HCT116 (cell line): ENCODE measurements around the gene EXD3. TPM values are rescaled to one million over a fixed set of nuclear protein-coding genes. Genes with fewer than 3 reads are reported as not detected.

ENCODE experiments used
- ATAC-seq: fragments of 200-7000 bp; cut with Tn5 transposase; 2 replicates; pipeline ENCODE4 v1.9.1; 2020; ENCODE audit warnings: mild to moderate bottlenecking, moderate library complexity
- BruUV-seq: library from RNA; stranded (reverse); fragments of 400-500 nt; replicated peaks from 2 replicates; lab custom pipeline; 2021; lab: Mats Ljungman, UMichigan
- CTCF ChIA-PET: fragments of 300-600 bp; sonication (Branson Sonifier 250); formaldehyde crosslinking; loops from one replicate; lab custom pipeline; 2021; ENCODE audit warnings: antibody characterized with exemption; lab: Charles Lee
- POLR2A ChIA-PET: fragments of 300-600, 350-600 bp; sonication (Branson Sonifier 250); formaldehyde crosslinking; loops from one replicate; lab custom pipeline; 2021; ENCODE audit warnings: antibody characterized with exemption; lab: Charles Lee
- RAD21 ChIA-PET, 2 experiments: fragments of 300-600 bp; sonication (Branson Sonifier 250); formaldehyde crosslinking; loops; one replicate each; lab custom pipeline; 2023; ENCODE audit warnings: low total read pairs in 2 of 2; ENCODE audit not compliant: uncharacterized antibody in 2 of 2, unreplicated experiment in 2 of 2, low non-redundant PET in 1 of 2; lab: Charles Lee
- DNase-seq: peaks from one replicate; pipeline ENCODE4 v3.0.0-alpha.2; 2010; ENCODE audit warnings: low read depth, low spot score
- H2AFZ ChIP-seq: fragments of 200-600 bp; shearing (Covaris generic), sonication (generic); 2 replicates; pipeline ENCODE4 v1.6.1; 2017; ENCODE audit warnings: low read depth, mixed run types, mixed read lengths, antibody characterized with exemption, low read length; ENCODE audit not compliant: poor library complexity, severe bottlenecking
- H3K27ac ChIP-seq: 2 replicates; pipeline ENCODE4 v1.5.1; 2012; ENCODE audit warnings: low read depth, low read length
- H3K27me3 ChIP-seq: fragments of 200-600 bp; sonication (generic); 2 replicates; pipeline ENCODE4 v1.6.1; 2016; ENCODE audit warnings: mixed run types, low read length, mixed read lengths; ENCODE audit not compliant: insufficient read depth
- H3K36me3 ChIP-seq, 2 experiments: fragments of 200-500 bp in 1 of 2; fragments of 200-600 bp in 1 of 2; sonication (Bioruptor generic) in 1 of 2; sonication (generic) in 1 of 2; 2 replicates each; pipeline versions ENCODE4 v1.5.1 to v1.6.1; 2014 to 2016; ENCODE audit warnings: low read length in 2 of 2, inconsistent platforms in 1 of 2, mixed read lengths in 1 of 2, mixed run types in 1 of 2; ENCODE audit not compliant: insufficient read depth in 2 of 2, control insufficient read depth in 1 of 2
- H3K4me1 ChIP-seq, 2 experiments: fragments of 200-600 bp in 1 of 2; sonication (generic) in 1 of 2; 2 replicates each; pipeline versions ENCODE4 v1.5.1 to v1.6.1; 2012 to 2017; ENCODE audit warnings: low read length in 2 of 2, inconsistent platforms in 1 of 2, mild to moderate bottlenecking in 1 of 2, mixed read lengths in 1 of 2, mixed run types in 1 of 2, moderate library complexity in 1 of 2; ENCODE audit not compliant: insufficient read depth in 2 of 2, control insufficient read depth in 1 of 2
- H3K4me2 ChIP-seq: fragments of 200-600 bp; sonication (generic); 2 replicates; pipeline ENCODE4 v1.6.1; 2017; ENCODE audit warnings: mixed run types, low read length, mixed read lengths
- H3K4me3 ChIP-seq, 2 experiments: fragments of 200-600 bp in 1 of 2; sonication (generic) in 1 of 2; replicated peaks in 1 of 2; 2 replicates each; pipeline ENCODE4 v1.5.1; 2011 to 2016; ENCODE audit warnings: low read length in 2 of 2, control low read depth in 1 of 2, low read depth in 1 of 2, mild to moderate bottlenecking in 1 of 2, mixed read lengths in 1 of 2, mixed run types in 1 of 2
- H3K79me2 ChIP-seq: fragments of 200-600 bp; sonication (generic); 2 replicates; pipeline ENCODE4 v1.6.1; 2017; ENCODE audit warnings: mild to moderate bottlenecking, mixed run types, low read length, moderate library complexity, mixed read lengths; ENCODE audit not compliant: insufficient read depth
- H3K9ac ChIP-seq: fragments of 200-600 bp; sonication (generic); 2 replicates; pipeline ENCODE4 v1.6.1; 2016; ENCODE audit warnings: low read length, mixed read lengths
- H3K9me2 ChIP-seq: fragments of 200-600 bp; sonication (generic), shearing (Covaris generic); 2 replicates; pipeline ENCODE4 v1.6.1; 2017; ENCODE audit warnings: mixed run types, mild to moderate bottlenecking, moderate library complexity; ENCODE audit not compliant: insufficient read depth
- H3K9me3 ChIP-seq, 2 experiments: fragments of 200-500 bp in 1 of 2; fragments of 200-600 bp in 1 of 2; sonication (Bioruptor generic) in 1 of 2; sonication (generic) in 1 of 2; 2 replicates each; pipeline ENCODE4 v1.6.1; 2014 to 2017; ENCODE audit warnings: low read length in 2 of 2, mixed read lengths in 2 of 2, inconsistent platforms in 1 of 2, low read depth in 1 of 2, mild to moderate bottlenecking in 1 of 2, mixed run types in 1 of 2, moderate library complexity in 1 of 2; ENCODE audit not compliant: control insufficient read depth in 1 of 2, insufficient read depth in 1 of 2
- H4K20me1 ChIP-seq: fragments of 200-600 bp; sonication (generic), shearing (Covaris generic); 2 replicates; pipeline ENCODE4 v1.6.1; 2017; ENCODE audit warnings: mixed run types, mild to moderate bottlenecking, moderate library complexity; ENCODE audit not compliant: insufficient read depth
- CBX3 ChIP-seq: IDR thresholded peaks from 2 replicates; pipeline ENCODE4 v1.6.1; 2012; ENCODE audit warnings: low read depth
- CEBPB ChIP-seq: IDR thresholded peaks from 2 replicates; pipeline ENCODE4 v1.6.1; 2012; ENCODE audit warnings: low read depth
- CTCF ChIP-seq, 3 experiments: fragments of 200-600 bp in 1 of 3; sonication (generic) in 1 of 3; IDR thresholded peaks in 2 of 3; conservative IDR thresholded peaks in 1 of 3; 2 replicates each; pipeline ENCODE4 v1.5.1; 2012 to 2017; ENCODE audit warnings: low read depth in 2 of 3, low read length in 2 of 3, antibody characterized with exemption in 1 of 3, borderline replicate concordance in 1 of 3, control low read depth in 1 of 3, mild to moderate bottlenecking in 1 of 3, mixed read lengths in 1 of 3, mixed run types in 1 of 3, moderate library complexity in 1 of 3; ENCODE audit not compliant: insufficient read depth in 1 of 3
- EGR1 ChIP-seq: IDR thresholded peaks from 2 replicates; pipeline ENCODE4 v1.6.1; 2012; ENCODE audit warnings: low read depth
- EZH2 ChIP-seq: fragments of 200-600 bp; sonication (generic); IDR thresholded peaks from 2 replicates; pipeline ENCODE4 v1.6.1; 2017; ENCODE audit warnings: antibody characterized with exemption, mixed run types
- EZH2phosphoT487 ChIP-seq: fragments of 200-600 bp; IDR thresholded peaks from 2 replicates; pipeline ENCODE4 v1.6.1; 2018; ENCODE audit warnings: antibody characterized with exemption, borderline replicate concordance
- POLR2A ChIP-seq: IDR thresholded peaks from 2 replicates; pipeline ENCODE4 v1.7.0; 2011; ENCODE audit warnings: borderline replicate concordance; ENCODE audit not compliant: insufficient read depth, insufficient read length; ENCODE audit errors: extremely low read depth
- POLR2AphosphoS5 ChIP-seq: IDR thresholded peaks from 2 replicates; pipeline ENCODE4 v1.6.1; 2011; ENCODE audit warnings: mild to moderate bottlenecking, low read depth, low read length, moderate library complexity
- REST ChIP-seq: IDR thresholded peaks from 2 replicates; pipeline ENCODE4 v1.6.1; 2012; ENCODE audit warnings: low read depth
- SRF ChIP-seq: IDR thresholded peaks from 2 replicates; pipeline ENCODE4 v1.6.1; 2012; ENCODE audit warnings: low read depth
- TCF7L2 ChIP-seq: IDR thresholded peaks from 2 replicates; pipeline ENCODE4 v1.7.0; 2011; ENCODE audit warnings: borderline replicate concordance, inconsistent platforms; ENCODE audit not compliant: insufficient read depth, insufficient read length; ENCODE audit errors: extremely low read depth
- ZBTB33 ChIP-seq: IDR thresholded peaks from 2 replicates; pipeline ENCODE4 v1.6.1; 2011; ENCODE audit warnings: mild to moderate bottlenecking, low read length, moderate library complexity; ENCODE audit not compliant: insufficient replicate concordance; ENCODE audit errors: extremely low read depth
- ZFX ChIP-seq: fragments of 450-650 bp; IDR thresholded peaks from 2 replicates; pipeline ENCODE4 v1.6.1; 2017
- ZNF274 ChIP-seq: fragments of 200-500 bp; sonication (Bioruptor generic); IDR thresholded peaks from 2 replicates; pipeline ENCODE4 v1.6.1; 2014; ENCODE audit warnings: mild to moderate bottlenecking, low read depth, low read length, inconsistent platforms
- intact Hi-C: fragments of 100-400 bp; cut with micrococcal nuclease; formaldehyde crosslinking; loops from 2 replicates; pipeline ENCODE4 v1.10.0; 2022
- total RNA-seq: library from RNA; stranded (reverse); gene quantifications from one replicate; pipeline ENCODE4 v1.2.1, GENCODE V29; 2021; ENCODE audit not compliant: unreplicated experiment
- TF ChIP-seq, protein P1 (sequence below): IDR thresholded peaks from 2 replicates; pipeline ENCODE4 v1.6.1; 2012

The EXD3 gene
- total RNA-seq, 1 experiment from 2014 or later: 25.4 TPM

GRCh38 chr9:137398561-137399468 lies 24.1 kb downstream of the EXD3 start:
- Histone ChIP-seq H3K79me2 (no peaks in the 10 kb centered on the region), H3K4me1 (peaks cover 0 to 14% of the 10 kb centered on the region in 2 experiments; a peak in 2 of 4 replicates), H3K9me3 (no peaks in the 10 kb centered on the region), H3K36me3 (no peaks in the 10 kb centered on the region), H3K9me2 (no peaks in the 10 kb centered on the region), H3K4me3 (no peak overlapping the region), H3K27ac (no peak overlapping the region), H4K20me1 (no peaks in the 10 kb centered on the region)
- CTCF ChIA-PET: no interaction called here
- RAD21 ChIA-PET: no interaction called here
- POLR2A ChIA-PET: no interaction called here
- intact Hi-C loops: no loop called here
- ATAC-seq (no peak), DNase-seq (no peak)
- TF ChIP-seq REST (no peak), POLR2A (no peak), SRF (no peak), EGR1 (no peak), CTCF (IDR thresholded peaks at IDR 0.05 in 2 of 3, conservative IDR thresholded peaks at IDR 0.05 in 1 of 3; ENCODE audit: borderline replicate concordance in 1 of 3, insufficient read depth in 1 of 3, low read depth in 2 of 3, low read length in 2 of 3) (no peak), CBX3 (no peak), TCF7L2 (no peak), ZFX (no peak), CEBPB (no peak), ZBTB33 (no peak), EZH2phosphoT487 (no peak), EZH2 (no peak), ZNF274 (no peak), POLR2AphosphoS5 (no peak)
- TF ChIP-seq, protein P1, sequence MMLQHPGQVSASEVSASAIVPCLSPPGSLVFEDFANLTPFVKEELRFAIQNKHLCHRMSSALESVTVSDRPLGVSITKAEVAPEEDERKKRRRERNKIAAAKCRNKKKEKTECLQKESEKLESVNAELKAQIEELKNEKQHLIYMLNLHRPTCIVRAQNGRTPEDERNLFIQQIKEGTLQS: no peak
- TF ChIP-seq, all 23 proteins: peak for 0
- Histone ChIP-seq H3K9ac (no peak overlapping the region), H2AFZ (no peak overlapping the region), H3K4me2 (no peak overlapping the region), H3K27me3 (no peaks in the 10 kb centered on the region)
- no TSS peak for BruUV-seq
